Transverse colon (tissue), 4 donors: ENCODE data around the gene NPPB. TPM values are rescaled to one million over a fixed set of nuclear protein-coding genes. Genes with fewer than 3 reads are reported as not detected.

Source experiments
- DNase-seq: peaks from one replicate; pipeline ENCODE4 v3.0.0-alpha.2; 2019
- H3K27ac ChIP-seq, 4 donors: fragments of 200-600 bp; sonication (generic); 2 replicates each; pipeline ENCODE4 v1.5.1; 2016 to 2018; ENCODE audit warnings: inconsistent platforms in 4 of 4
- H3K27me3 ChIP-seq: fragments of 200-600 bp; sonication (generic); 2 replicates; pipeline ENCODE4 v1.5.1; 2017; ENCODE audit warnings: inconsistent platforms
- H3K36me3 ChIP-seq, 4 donors: fragments of 200-600 bp; sonication (generic); 2 replicates each; pipeline ENCODE4 v1.5.1; 2017 to 2019; ENCODE audit warnings: inconsistent platforms in 4 of 4
- H3K4me1 ChIP-seq, 4 donors: fragments of 200-600 bp; sonication (generic); 2 replicates each; pipeline ENCODE4 v1.5.1; 2017 to 2020; ENCODE audit warnings: inconsistent platforms in 4 of 4
- H3K4me3 ChIP-seq, 4 donors: fragments of 200-600 bp; sonication (generic); 1 replicate in 1 of 4; 2 replicates in 3 of 4; pipeline versions ENCODE4 v1.5.1 to v1.6.1; 2017 to 2019; ENCODE audit warnings: inconsistent platforms in 4 of 4
- H3K9me3 ChIP-seq, 2 donors: fragments of 200-600 bp; sonication (generic); 2 replicates each; pipeline ENCODE4 v1.5.1; 2017 to 2019; ENCODE audit warnings: inconsistent platforms in 2 of 2
- EP300 ChIP-seq: sonication (generic); formaldehyde crosslinking; IDR thresholded peaks from one replicate; pipeline ENCODE4 v1.6.1; 2017; ENCODE audit warnings: antibody characterized with exemption, low read depth
- POLR2A ChIP-seq: fragments of 450-650 bp; IDR thresholded peaks from one replicate; pipeline ENCODE4 v1.6.1; 2016; ENCODE audit warnings: antibody characterized with exemption, mild to moderate bottlenecking, moderate library complexity
- POLR2AphosphoS5 ChIP-seq, 3 donors: sonication (generic); formaldehyde crosslinking; IDR thresholded peaks; one replicate each; pipeline ENCODE4 v1.6.1; 2016; ENCODE audit warnings: antibody characterized with exemption in 3 of 3
- WGBS, 2 donors: methylation state at CpG; one replicate each; pipeline ENCODE4 v1.1.5; 2018; ENCODE audit warnings: low coverage in 1 of 2; 5-methylcytosine and 5-hydroxymethylcytosine counted together
- in situ Hi-C, 4 donors: fragments of 200-750 bp; cut with MboI; loops; one replicate each; pipeline versions ENCODE4 v1.15.0 to v1.15.1; 2017; ENCODE audit warnings: low sequenced_read_pairs in 3 of 4, low pct_ligation_motif_present in 1 of 4, low pct_unique_long_range_greater_than_20kb in 1 of 4
- intact Hi-C: fragments of 100-400 bp; cut with DNase I; formaldehyde crosslinking; loops from one replicate; pipeline ENCODE4 v1.15.1; 2023; ENCODE audit warnings: low total_unique reads
- total RNA-seq, 4 donors: library from RNA; depleted of rRNA; stranded (reverse); fragments of >200 nt; gene quantifications; one replicate each; pipeline ENCODE4 v1.1.0, GENCODE V29; 2016
- TF ChIP-seq, protein P1 (sequence below), 5 experiments: fragments of 200-600 bp in 3 of 5; fragments of 450-650 bp in 2 of 5; sonication (generic) in 3 of 5; IDR thresholded peaks; 1 replicate in 2 of 5; 2 replicates in 3 of 5; pipeline ENCODE4 v1.5.1; 2016 to 2017; ENCODE audit warnings: antibody characterized with exemption in 5 of 5, inconsistent platforms in 3 of 5, mild to moderate bottlenecking in 2 of 5, moderate library complexity in 1 of 5

Gene NPPB
- total RNA-seq, 4 donors from 2014 or later: not detected

DNA sequence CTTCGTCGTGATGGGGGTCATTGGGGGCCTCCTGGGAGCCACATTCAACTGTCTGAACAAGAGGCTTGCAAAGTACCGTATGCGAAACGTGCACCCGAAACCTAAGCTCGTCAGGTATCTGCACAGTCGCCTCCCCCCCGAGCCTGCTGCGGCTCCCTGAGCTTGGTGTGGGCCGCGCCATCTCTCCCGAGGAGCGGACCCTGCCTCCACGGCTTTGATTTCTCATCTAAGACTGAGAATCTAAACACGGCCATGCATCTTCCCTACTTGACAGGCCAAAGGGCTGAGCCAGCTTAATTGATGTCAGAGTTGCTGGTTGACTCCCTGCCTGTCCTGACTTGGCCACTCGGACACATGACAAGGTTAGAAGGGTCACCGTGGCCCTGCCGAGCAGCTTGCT is 30.2 kb downstream of the NPPB start:
- H3K9me3 ChIP-seq: no peaks in the 10 kb centered on the region
- DNase-seq: no peak
- H3K27ac ChIP-seq: no peak overlapping the region
- TF ChIP-seq EP300 (no peak), POLR2AphosphoS5 (IDR thresholded peaks at IDR 0.05) (no peak), POLR2A (no peak)
- TF ChIP-seq, protein P1, sequence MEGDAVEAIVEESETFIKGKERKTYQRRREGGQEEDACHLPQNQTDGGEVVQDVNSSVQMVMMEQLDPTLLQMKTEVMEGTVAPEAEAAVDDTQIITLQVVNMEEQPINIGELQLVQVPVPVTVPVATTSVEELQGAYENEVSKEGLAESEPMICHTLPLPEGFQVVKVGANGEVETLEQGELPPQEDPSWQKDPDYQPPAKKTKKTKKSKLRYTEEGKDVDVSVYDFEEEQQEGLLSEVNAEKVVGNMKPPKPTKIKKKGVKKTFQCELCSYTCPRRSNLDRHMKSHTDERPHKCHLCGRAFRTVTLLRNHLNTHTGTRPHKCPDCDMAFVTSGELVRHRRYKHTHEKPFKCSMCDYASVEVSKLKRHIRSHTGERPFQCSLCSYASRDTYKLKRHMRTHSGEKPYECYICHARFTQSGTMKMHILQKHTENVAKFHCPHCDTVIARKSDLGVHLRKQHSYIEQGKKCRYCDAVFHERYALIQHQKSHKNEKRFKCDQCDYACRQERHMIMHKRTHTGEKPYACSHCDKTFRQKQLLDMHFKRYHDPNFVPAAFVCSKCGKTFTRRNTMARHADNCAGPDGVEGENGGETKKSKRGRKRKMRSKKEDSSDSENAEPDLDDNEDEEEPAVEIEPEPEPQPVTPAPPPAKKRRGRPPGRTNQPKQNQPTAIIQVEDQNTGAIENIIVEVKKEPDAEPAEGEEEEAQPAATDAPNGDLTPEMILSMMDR (IDR thresholded peaks at IDR 0.05): no peak
- H3K4me3 ChIP-seq: no peak overlapping the region
- in situ Hi-C loops (loop anchor here in 3 of 4 donors (25.0 kb wide), 1 partner anchor 134 kb away; no protein-coding TSS in a partner anchor), intact Hi-C loops (no loop called here)
- WGBS, 2 donors: 93 to 100% methylated on average over 1 to 19 of the region's 19 CpGs
- H3K27me3 ChIP-seq: no peaks in the 10 kb centered on the region
- H3K36me3 ChIP-seq: peaks cover 0 to 65% (median 19%) of the 10 kb centered on the region in 4 donors
- H3K4me1 ChIP-seq: no peaks in the 10 kb centered on the region

DNA sequence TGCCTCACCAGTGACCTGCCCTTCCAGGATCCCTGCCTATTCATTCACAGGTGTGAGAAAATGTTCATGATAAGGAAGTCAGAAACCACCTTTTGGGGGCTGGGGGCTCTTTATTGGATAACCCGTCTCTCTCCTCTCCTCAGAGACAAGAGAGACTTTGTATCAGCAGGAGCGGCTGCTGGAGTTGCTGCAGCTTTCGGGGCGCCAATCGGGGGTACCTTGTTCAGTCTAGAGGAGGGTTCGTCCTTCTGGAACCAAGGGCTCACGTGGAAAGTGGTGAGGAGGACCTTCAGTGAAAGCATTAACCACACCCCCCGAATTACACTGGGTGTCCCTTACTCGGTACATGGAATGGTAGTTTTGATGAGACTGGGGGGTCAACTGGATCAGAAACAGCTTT is 31.8 kb downstream of the NPPB start:
- Histone ChIP-seq H3K9me3 (no peaks in the 10 kb centered on the region), H3K4me1 (no peaks in the 10 kb centered on the region), H3K27me3 (no peaks in the 10 kb centered on the region), H3K36me3 (peaks cover 0 to 60% (median 20%) of the 10 kb centered on the region in 4 donors), H3K4me3 (no peak overlapping the region), H3K27ac (no peak overlapping the region)
- DNase-seq: no peak
- no peak for TF ChIP-seq EP300
- TF ChIP-seq, protein P1 (IDR thresholded peaks at IDR 0.05): no peak
- TF ChIP-seq POLR2AphosphoS5 (IDR thresholded peaks at IDR 0.05): no peak
- no peak for TF ChIP-seq POLR2A
- 91 to 100% methylated on average over 1 to 9 of the region's 9 CpGs for WGBS, 2 donors
- in situ Hi-C loops (loop anchor here in 3 of 4 donors (25.0 kb wide), 1 partner anchor 135 kb away; no protein-coding TSS in a partner anchor), intact Hi-C loops (no loop called here)

DNA sequence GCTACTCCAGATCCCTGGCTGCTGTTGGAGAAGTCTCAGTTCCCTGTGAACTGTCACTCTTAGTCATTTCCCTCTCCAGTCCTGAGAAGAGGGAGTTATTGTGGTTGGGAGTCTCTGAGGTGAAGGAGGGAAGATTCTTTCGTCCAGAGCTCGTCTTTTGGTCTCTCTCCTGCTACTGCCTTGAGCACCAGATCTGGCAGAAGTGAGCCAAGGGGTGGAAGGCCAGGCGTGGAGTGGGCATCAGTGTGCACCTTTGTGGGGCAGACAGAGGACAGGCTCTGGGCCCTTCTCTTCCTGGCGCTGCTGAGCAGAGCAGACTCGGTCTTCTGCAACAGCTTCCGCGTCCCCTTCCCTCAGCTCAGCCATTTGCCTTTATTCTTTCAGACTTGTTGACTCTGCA is 33.6 kb downstream of the NPPB start:
- intact Hi-C loops (no loop called here), in situ Hi-C loops (loop anchor here in 3 of 4 donors (25.0 kb wide), 1 partner anchor 137 kb away; no protein-coding TSS in a partner anchor)
- WGBS, 2 donors: 93 to 95% methylated on average over 5 to 7 of the region's 7 CpGs
- H3K27ac ChIP-seq: no peak overlapping the region
- peaks cover 0 to 48% (median 21%) of the 10 kb centered on the region in 4 donors for H3K36me3 ChIP-seq
- TF ChIP-seq POLR2A (no peak), EP300 (no peak)
- H3K4me3 ChIP-seq: no peak overlapping the region
- H3K4me1 ChIP-seq: no peaks in the 10 kb centered on the region
- no peaks in the 10 kb centered on the region for H3K27me3 ChIP-seq
- no peak for DNase-seq
- H3K9me3 ChIP-seq: no peaks in the 10 kb centered on the region

DNA sequence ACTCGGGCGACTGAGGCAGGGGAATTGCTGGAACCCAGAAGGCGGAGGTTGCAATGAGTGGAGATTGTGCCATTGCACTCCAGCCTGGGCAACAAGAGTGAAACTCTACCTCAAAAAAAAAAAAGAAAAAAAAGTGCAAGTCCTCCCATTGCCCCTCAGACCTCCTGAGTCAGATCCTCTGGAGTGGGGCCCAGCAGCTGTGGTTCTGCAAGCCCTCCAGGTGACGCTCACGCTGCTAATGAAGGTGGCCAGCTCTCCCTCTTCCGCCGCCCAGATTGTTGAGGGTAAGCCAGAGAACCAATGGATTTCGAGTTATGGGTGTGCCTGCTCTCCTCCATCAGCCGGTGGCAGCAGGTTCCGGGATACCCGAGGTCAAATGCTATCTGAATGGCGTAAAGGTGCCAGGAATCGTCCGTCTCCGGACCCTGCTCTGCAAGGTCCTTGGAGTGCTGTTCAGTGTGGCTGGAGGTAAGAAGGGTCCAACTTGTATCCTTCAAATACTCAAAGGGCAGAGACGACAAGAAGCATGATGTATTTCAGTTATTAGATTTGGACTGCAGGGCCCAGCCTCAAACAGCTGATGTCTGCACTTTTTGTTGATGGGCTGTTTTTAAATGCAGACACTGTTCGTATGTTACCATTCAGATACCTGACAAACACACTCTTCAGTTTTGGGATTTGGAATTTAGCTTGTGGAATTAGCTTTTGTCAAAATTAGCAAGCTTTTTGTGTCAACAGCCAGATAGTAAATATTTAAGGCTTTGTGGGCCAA is 35.2 kb downstream of the NPPB start:
- 89 to 95% methylated on average over 7 to 17 of the region's 17 CpGs for WGBS, 2 donors
- no peak for DNase-seq
- H3K4me3 ChIP-seq: no peak overlapping the region
- TF ChIP-seq POLR2AphosphoS5 (IDR thresholded peaks at IDR 0.05): no peak
- TF ChIP-seq, protein P1 (IDR thresholded peaks at IDR 0.05): no peak
- no peak for TF ChIP-seq EP300
- no peak for TF ChIP-seq POLR2A
- intact Hi-C loops (no loop called here), in situ Hi-C loops (no loop called here)
- no peak overlapping the region for H3K27ac ChIP-seq
- no peaks in the 10 kb centered on the region for H3K9me3 ChIP-seq
- peaks cover 0 to 43% (median 18%) of the 10 kb centered on the region in 4 donors for H3K36me3 ChIP-seq
- no peaks in the 10 kb centered on the region for H3K27me3 ChIP-seq
- H3K4me1 ChIP-seq: no peaks in the 10 kb centered on the region
